Progenitor cell of endocrine pancreas (in vitro differentiated cells): Measurements from ENCODE around the gene SLC25A21. TPM values are rescaled to one million over a fixed set of nuclear protein-coding genes. Genes with fewer than 3 reads are reported as not detected.

Source experiments
- DNase-seq: peaks from one replicate; pipeline ENCODE4 v3.0.0; 2021; ENCODE audit warnings: low spot score; ENCODE audit not compliant: unreplicated experiment
- H3K27ac Mint-ChIP-seq: 2 replicates; pipeline ENCODE4 v1.8.0; 2021; ENCODE audit warnings: mild to moderate bottlenecking, moderate library complexity, mixed read lengths
- H3K27me3 Mint-ChIP-seq: 2 replicates; pipeline ENCODE4 v1.8.0; 2021; ENCODE audit warnings: mixed read lengths
- H3K36me3 Mint-ChIP-seq: 2 replicates; pipeline ENCODE4 v1.8.0; 2022; ENCODE audit warnings: mixed read lengths; ENCODE audit not compliant: insufficient read depth
- H3K4me1 Mint-ChIP-seq: 2 replicates; pipeline ENCODE4 v1.8.0; 2021; ENCODE audit warnings: low read depth, mixed read lengths
- H3K4me3 Mint-ChIP-seq: 2 replicates; pipeline ENCODE4 v1.8.0; 2021; ENCODE audit warnings: low read depth, mild to moderate bottlenecking, moderate library complexity, mixed read lengths
- H3K9me3 Mint-ChIP-seq: 2 replicates; pipeline ENCODE4 v1.8.0; 2021; ENCODE audit warnings: low read depth, mixed read lengths
- total RNA-seq: library from RNA; stranded (reverse); gene quantifications from 2 replicates; pipeline ENCODE4 v1.2.1, GENCODE V29; 2021
- TF ChIP-seq, protein P1 (sequence below): fragments of 200-600 bp; sonication (generic); IDR thresholded peaks from one replicate; pipeline ENCODE4 v1.5.0; 2021; ENCODE audit warnings: antibody characterized with exemption, mild to moderate bottlenecking; ENCODE audit not compliant: unreplicated experiment

Gene SLC25A21
- total RNA-seq, 1 donor from 2014 or later = 2.5 TPM

- Mint-ChIP-seq H3K27ac (no peak overlapping the region), H3K4me1 (peaks cover 31% of the 10 kb centered on the region), H3K9me3 (no peaks in the 10 kb centered on the region), H3K36me3 (no peaks in the 10 kb centered on the region), H3K27me3 (no peaks in the 10 kb centered on the region), H3K4me3 (no peak overlapping the region)
- TF ChIP-seq, protein P1, sequence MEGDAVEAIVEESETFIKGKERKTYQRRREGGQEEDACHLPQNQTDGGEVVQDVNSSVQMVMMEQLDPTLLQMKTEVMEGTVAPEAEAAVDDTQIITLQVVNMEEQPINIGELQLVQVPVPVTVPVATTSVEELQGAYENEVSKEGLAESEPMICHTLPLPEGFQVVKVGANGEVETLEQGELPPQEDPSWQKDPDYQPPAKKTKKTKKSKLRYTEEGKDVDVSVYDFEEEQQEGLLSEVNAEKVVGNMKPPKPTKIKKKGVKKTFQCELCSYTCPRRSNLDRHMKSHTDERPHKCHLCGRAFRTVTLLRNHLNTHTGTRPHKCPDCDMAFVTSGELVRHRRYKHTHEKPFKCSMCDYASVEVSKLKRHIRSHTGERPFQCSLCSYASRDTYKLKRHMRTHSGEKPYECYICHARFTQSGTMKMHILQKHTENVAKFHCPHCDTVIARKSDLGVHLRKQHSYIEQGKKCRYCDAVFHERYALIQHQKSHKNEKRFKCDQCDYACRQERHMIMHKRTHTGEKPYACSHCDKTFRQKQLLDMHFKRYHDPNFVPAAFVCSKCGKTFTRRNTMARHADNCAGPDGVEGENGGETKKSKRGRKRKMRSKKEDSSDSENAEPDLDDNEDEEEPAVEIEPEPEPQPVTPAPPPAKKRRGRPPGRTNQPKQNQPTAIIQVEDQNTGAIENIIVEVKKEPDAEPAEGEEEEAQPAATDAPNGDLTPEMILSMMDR = no peak
- DNase-seq = no peak
Measured at GRCh38 chr14:36855396-36855795, 317.0 kb downstream of the SLC25A21 start.

GRCh38 chr14:36852981-36853691 lies 319.3 kb downstream of the SLC25A21 start:
- Mint-ChIP-seq H3K4me1 (peaks cover 26% of the 10 kb centered on the region), H3K36me3 (no peaks in the 10 kb centered on the region), H3K27me3 (peaks cover 2% of the 10 kb centered on the region), H3K4me3 (no peak overlapping the region), H3K27ac (peak overlapping the region; percentile 31), H3K9me3 (no peaks in the 10 kb centered on the region)
- DNase-seq = no peak
- TF ChIP-seq, protein P1 = no peak

- Mint-ChIP-seq H3K4me1 (peaks cover 11% of the 10 kb centered on the region), H3K4me3 (no peak overlapping the region), H3K36me3 (no peaks in the 10 kb centered on the region), H3K9me3 (no peaks in the 10 kb centered on the region), H3K27me3 (peaks cover 7% of the 10 kb centered on the region), H3K27ac (no peak overlapping the region)
- no peak for DNase-seq
- TF ChIP-seq, protein P1 = no peak
Measured at GRCh38 chr14:36848213-36848612, 324.2 kb downstream of the SLC25A21 start.

- no peaks in the 10 kb centered on the region for H3K9me3 Mint-ChIP-seq
- no peak for DNase-seq
- peaks cover 7% of the 10 kb centered on the region for H3K27me3 Mint-ChIP-seq
- H3K4me1 Mint-ChIP-seq = peaks cover 10% of the 10 kb centered on the region
- TF ChIP-seq, protein P1 = no peak
- no peak overlapping the region for H3K27ac Mint-ChIP-seq
- no peak overlapping the region for H3K4me3 Mint-ChIP-seq
- H3K36me3 Mint-ChIP-seq = no peaks in the 10 kb centered on the region
Measured at GRCh38 chr14:36847366-36847765, 325.0 kb downstream of the SLC25A21 start.

DNA sequence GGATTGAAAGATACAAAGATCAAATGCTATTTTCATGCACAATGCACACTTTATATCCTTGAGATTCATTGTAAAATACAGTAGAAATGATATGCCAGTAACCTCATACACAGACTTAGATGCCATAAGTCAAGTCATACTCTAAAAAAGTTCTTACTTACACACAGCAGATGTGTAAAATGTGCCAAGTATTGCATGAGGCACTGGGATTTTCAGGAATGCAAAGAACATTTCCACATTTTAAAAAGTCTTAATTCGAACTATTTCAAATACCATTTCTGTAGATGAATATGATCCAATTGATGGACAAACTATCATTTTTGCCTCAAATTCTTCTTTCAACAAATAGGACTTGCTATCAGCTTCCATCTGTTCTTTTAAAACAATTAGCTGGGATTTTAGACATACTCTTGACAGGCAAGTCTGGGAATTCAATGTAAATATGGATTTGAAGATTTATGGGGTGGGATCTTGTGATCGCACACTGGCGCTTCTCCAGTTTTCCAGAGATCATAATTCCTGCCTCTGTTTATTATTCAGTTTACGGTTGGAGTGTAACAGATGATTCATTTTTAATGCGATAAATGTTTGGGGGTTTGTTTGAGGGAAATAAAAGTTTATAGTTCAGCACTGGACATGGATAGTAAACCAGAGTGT lies 326.9 kb downstream of the SLC25A21 start:
- TF ChIP-seq, protein P1 = no peak
- peaks cover 10% of the 10 kb centered on the region for H3K4me1 Mint-ChIP-seq
- no peak overlapping the region for H3K4me3 Mint-ChIP-seq
- no peaks in the 10 kb centered on the region for H3K9me3 Mint-ChIP-seq
- H3K36me3 Mint-ChIP-seq = no peaks in the 10 kb centered on the region
- H3K27me3 Mint-ChIP-seq = peaks cover 7% of the 10 kb centered on the region
- H3K27ac Mint-ChIP-seq = no peak overlapping the region
- no peak for DNase-seq
